H1 (cell line): ENCODE results near the gene PEPD. TPM values are rescaled to one million over a fixed set of nuclear protein-coding genes. Genes with fewer than 3 reads are reported as not detected.

ENCODE experiments used
- CTCF ChIA-PET: fragments of 300-600 bp; sonication (Branson Sonifier 250); formaldehyde crosslinking; loops from one replicate; lab custom pipeline; 2021; ENCODE audit not compliant: partially characterized antibody; lab: Charles Lee
- POLR2A ChIA-PET: fragments of 300-600 bp; sonication (Branson Sonifier 250); formaldehyde crosslinking; loops from one replicate; lab custom pipeline; 2021; ENCODE audit warnings: inconsistent platforms; ENCODE audit not compliant: partially characterized antibody; lab: Charles Lee
- DNase-seq, 2 experiments: peaks; one replicate each; pipeline versions ENCODE4 v3.0.0 to v3.0.0-alpha.2; 2010 to 2022; ENCODE audit warnings: low spot score in 2 of 2, low read depth in 1 of 2, mixed read lengths in 1 of 2
- FAIRE-seq: peaks from 2 replicates; lab custom pipeline; 2011; peaks lifted over from hg19 to GRCh38; lab: Jason Lieb, UNC
- H2AFZ ChIP-seq: 2 replicates; pipeline ENCODE4 v1.8.1; 2012; ENCODE audit warnings: low read length, inconsistent platforms
- H2AK5ac ChIP-seq: 2 replicates; pipeline ENCODE4 v1.6.1; 2013; ENCODE audit warnings: low read depth, low read length
- H2BK120ac ChIP-seq: replicated peaks from 2 replicates; pipeline ENCODE3; 2013; ENCODE audit warnings: low read depth, low read length, inconsistent platforms
- H2BK12ac ChIP-seq: 2 replicates; pipeline ENCODE4 v1.6.1; 2013; ENCODE audit warnings: low read depth, low read length
- H2BK15ac ChIP-seq: 2 replicates; pipeline ENCODE4 v1.6.1; 2013; ENCODE audit warnings: low read length
- H2BK20ac ChIP-seq: 2 replicates; pipeline ENCODE4 v1.6.1; 2013; ENCODE audit warnings: low read length
- H2BK5ac ChIP-seq: 2 replicates; pipeline ENCODE4 v1.6.1; 2013; ENCODE audit warnings: low read depth, low read length
- H3K14ac ChIP-seq: 2 replicates; pipeline ENCODE4 v1.6.1; 2013; ENCODE audit warnings: inconsistent platforms; ENCODE audit not compliant: insufficient read length
- H3K18ac ChIP-seq: 2 replicates; pipeline ENCODE4 v1.6.1; 2013; ENCODE audit warnings: low read length; ENCODE audit errors: extremely low read depth
- H3K23ac ChIP-seq: 2 replicates; pipeline ENCODE4 v1.6.1; 2013; ENCODE audit warnings: inconsistent platforms; ENCODE audit not compliant: insufficient read length
- H3K23me2 ChIP-seq: 2 replicates; pipeline ENCODE4 v1.6.1; 2013; ENCODE audit warnings: low read depth, low read length
- H3K27ac ChIP-seq: 2 replicates; pipeline ENCODE4 v1.6.1; 2011; ENCODE audit warnings: low read depth, low read length, inconsistent platforms
- H3K27me3 ChIP-seq, 4 experiments: replicated peaks in 1 of 4; 1 replicate in 1 of 4; 2 replicates in 3 of 4; pipeline versions ENCODE4 v1.6.1 to v1.8.1; 2011 to 2013; ENCODE audit warnings: low read length in 3 of 4, mild to moderate bottlenecking in 3 of 4, inconsistent platforms in 2 of 4, mixed read lengths in 2 of 4, moderate library complexity in 1 of 4; ENCODE audit not compliant: control insufficient read depth in 3 of 4, insufficient read depth in 3 of 4; ENCODE audit errors: extremely low read depth in 1 of 4
- H3K36me3 ChIP-seq, 4 experiments: 2 replicates each; pipeline versions ENCODE4 v1.6.1 to v1.8.1; 2011 to 2013; ENCODE audit warnings: mild to moderate bottlenecking in 4 of 4, low read length in 3 of 4, moderate library complexity in 2 of 4, control low read depth in 1 of 4, inconsistent platforms in 1 of 4; ENCODE audit not compliant: insufficient read depth in 4 of 4, control insufficient read depth in 2 of 4
- H3K4ac ChIP-seq: replicated peaks from 2 replicates; pipeline ENCODE3; 2013; ENCODE audit warnings: low read length, low read depth, mixed read lengths, inconsistent platforms; ENCODE audit not compliant: insufficient read length
- H3K4me1 ChIP-seq, 4 experiments: replicated peaks in 1 of 4; 1 replicate in 1 of 4; 2 replicates in 3 of 4; pipeline versions ENCODE4 v1.6.1 to v1.8.1; 2011 to 2013; ENCODE audit warnings: low read length in 3 of 4, inconsistent platforms in 2 of 4, mixed read lengths in 1 of 4; ENCODE audit not compliant: insufficient read depth in 4 of 4, control insufficient read depth in 3 of 4
- H3K4me2 ChIP-seq, 2 experiments: 2 replicates each; pipeline versions ENCODE4 v1.6.1 to v1.8.1; 2011 to 2013; ENCODE audit warnings: low read depth in 2 of 2, low read length in 2 of 2, control low read depth in 1 of 2, inconsistent platforms in 1 of 2, mild to moderate bottlenecking in 1 of 2; ENCODE audit not compliant: insufficient read depth in 1 of 2
- H3K4me3 ChIP-seq, 4 experiments: fragments of 200-600, 300-600 bp in 1 of 4; sonication (generic), shearing (Covaris generic), sonication (Bioruptor Twin) in 1 of 4; 2 replicates each; pipeline versions ENCODE4 v1.5.1 to v1.8.1; 2011 to 2016; ENCODE audit warnings: low read length in 4 of 4, low read depth in 3 of 4, control low read depth in 2 of 4, inconsistent platforms in 2 of 4, mild to moderate bottlenecking in 2 of 4, mixed read lengths in 1 of 4, moderate library complexity in 1 of 4; ENCODE audit not compliant: insufficient read depth in 2 of 4; ENCODE audit errors: extremely low read depth in 1 of 4
- H3K56ac ChIP-seq: replicated peaks from 2 replicates; pipeline ENCODE3; 2013; ENCODE audit warnings: low read depth, mild to moderate bottlenecking, mixed read lengths, low read length, inconsistent platforms; ENCODE audit not compliant: insufficient read length
- H3K79me1 ChIP-seq: 2 replicates; pipeline ENCODE4 v1.6.1; 2013; ENCODE audit warnings: low read depth, low read length, control low read depth
- H3K79me2 ChIP-seq, 2 experiments: 2 replicates each; pipeline versions ENCODE4 v1.6.1 to v1.8.1; 2012 to 2013; ENCODE audit warnings: low read length in 2 of 2, mild to moderate bottlenecking in 2 of 2, inconsistent platforms in 1 of 2; ENCODE audit not compliant: insufficient read depth in 2 of 2, control insufficient read depth in 1 of 2
- H3K9ac ChIP-seq, 4 experiments: replicated peaks in 1 of 4; 1 replicate in 1 of 4; 2 replicates in 3 of 4; pipeline versions ENCODE4 v1.6.1 to v1.8.1; 2011 to 2013; ENCODE audit warnings: low read depth in 3 of 4, low read length in 3 of 4, control low read depth in 2 of 4, mild to moderate bottlenecking in 2 of 4, moderate library complexity in 2 of 4, inconsistent platforms in 1 of 4; ENCODE audit errors: extremely low read depth in 1 of 4
- H3K9me3 ChIP-seq, 2 experiments: 2 replicates each; pipeline versions ENCODE4 v1.6.1 to v1.8.1; 2012 to 2013; ENCODE audit warnings: mild to moderate bottlenecking in 2 of 2, moderate library complexity in 2 of 2, control low read depth in 1 of 2, inconsistent platforms in 1 of 2, low read depth in 1 of 2, low read length in 1 of 2, mixed read lengths in 1 of 2; ENCODE audit not compliant: insufficient read depth in 2 of 2
- H4K20me1 ChIP-seq, 2 experiments: replicated peaks in 1 of 2; 2 replicates each; pipeline versions ENCODE3 to v1.8.1; 2011 to 2013; ENCODE audit warnings: inconsistent platforms in 2 of 2, low read length in 2 of 2, mild to moderate bottlenecking in 1 of 2; ENCODE audit not compliant: insufficient read depth in 2 of 2, control insufficient read depth in 1 of 2
- H4K5ac ChIP-seq: 2 replicates; pipeline ENCODE4 v1.6.1; 2013; ENCODE audit warnings: low read length, low read depth, mixed read lengths, inconsistent platforms; ENCODE audit not compliant: insufficient read length
- H4K8ac ChIP-seq: 2 replicates; pipeline ENCODE4 v1.8.0; 2013; ENCODE audit warnings: mild to moderate bottlenecking, moderate library complexity, low read length, inconsistent platforms; ENCODE audit not compliant: insufficient read depth; ENCODE audit errors: extremely low read depth
- H4K91ac ChIP-seq: replicated peaks from 2 replicates; pipeline ENCODE3; 2013; ENCODE audit warnings: low read length, mixed read lengths, inconsistent platforms; ENCODE audit not compliant: insufficient read length
- CEBPB ChIP-seq: IDR thresholded peaks from 2 replicates; pipeline ENCODE4 v1.6.1; 2012; ENCODE audit warnings: low read depth, low read length
- HDAC2 ChIP-seq, 2 experiments: fragments of 300-600 bp in 1 of 2; sonication (generic) in 1 of 2; IDR thresholded peaks; 2 replicates each; pipeline ENCODE4 v1.6.1; 2011 to 2012; ENCODE audit warnings: low read depth in 2 of 2, low read length in 2 of 2, mild to moderate bottlenecking in 2 of 2, moderate library complexity in 2 of 2, borderline replicate concordance in 1 of 2, inconsistent platforms in 1 of 2
- PHF8 ChIP-seq: fragments of 200-600 bp; sonication (generic); conservative IDR thresholded peaks from 2 replicates; pipeline ENCODE4 v1.7.1; 2012; ENCODE audit warnings: low read depth, mild to moderate bottlenecking, inconsistent platforms, low read length, moderate library complexity
- SP2 ChIP-seq: IDR thresholded peaks from 2 replicates; pipeline ENCODE4 v1.6.1; 2012; ENCODE audit warnings: mild to moderate bottlenecking, low read length, inconsistent platforms
- WGBS, 2 experiments: shearing (Covaris generic) in 1 of 2; methylation state at CpG; one replicate each; pipeline versions ENCODE4 v1.1.6 to v1.1.7; 2013 to 2015; ENCODE audit warnings: low lambda C conversion rate in 2 of 2, mixed read lengths in 2 of 2, inconsistent platforms in 1 of 2, low coverage in 1 of 2, missing lambda C conversion rate in 1 of 2; ENCODE audit not compliant: insufficient replicate concordance in 2 of 2, insufficient coverage in 1 of 2, insufficient read length in 1 of 2; ENCODE audit errors: extremely low coverage in 1 of 2, missing lambda C conversion rate in 1 of 2; 5-methylcytosine and 5-hydroxymethylcytosine counted together
- polyA plus RNA-seq, 7 experiments: library from polyadenylated mRNA; depleted of rRNA in 3 of 7; stranded (reverse) in 5 of 7; unstranded in 2 of 7; fragments of >200 nt in 5 of 7; fragments of 200-250 nt in 2 of 7; gene quantifications; 1 replicate in 5 of 7; 2 replicates in 1 of 7; 4 replicates in 1 of 7; pipeline versions ENCODE4 v1.2.1 to v1.2.3, GENCODE V29; 2011 to 2013; ENCODE audit warnings: missing spikeins in 2 of 7, mixed read lengths in 2 of 7
- total RNA-seq: library from RNA; stranded (reverse); fragmentation: NEBNext Ultra II Directional; extraction: Animal tissue kit (Norgen Biotek cat#: 25700); gene quantifications from 2 replicates; pipeline ENCODE4 v1.2.1, GENCODE V29; 2021

PEPD gene
- total and polyA plus RNA-seq, 2 of the 8 experiments (the other 6 are each of a cell fraction or from before 2014, with no cell fraction given) = 84.1 to 178 TPM

GRCh38 chr19:33348301-33349010 lies 173.1 kb downstream of the PEPD start:
- Histone ChIP-seq H2AFZ (no peak overlapping the region), H3K79me1 (no peaks in the 10 kb centered on the region), H3K4ac (no peak overlapping the region), H3K4me3 (no peak overlapping the region), H4K20me1 (no peaks in the 10 kb centered on the region), H2BK15ac (no peak overlapping the region), H3K23ac (no peak overlapping the region), H4K5ac (no peak overlapping the region), H3K4me2 (no peak overlapping the region), H3K18ac (no peak overlapping the region), H4K91ac (no peak overlapping the region), H3K14ac (no peak overlapping the region), H3K27me3 (0 out of 7 replicates have a peak, but pooled peaks cover 0 to 3% (median 0%) of the 10 kb centered on the region in 4 experiments), H2BK12ac (no peak overlapping the region), H3K27ac (no peak overlapping the region), H3K79me2 (no peaks in the 10 kb centered on the region), H3K56ac (no peak overlapping the region), H3K23me2 (no peaks in the 10 kb centered on the region; the same call in 1 of the 2 replicates), H3K36me3 (no peaks in the 10 kb centered on the region), H4K8ac (no peak overlapping the region; the same call in none of the 2 replicates), H2AK5ac (no peak overlapping the region), H3K9ac (no peak overlapping the region), H3K9me3 (no peaks in the 10 kb centered on the region), H2BK20ac (no peak overlapping the region), H2BK5ac (no peak overlapping the region), H2BK120ac (no peak overlapping the region), H3K4me1 (no peaks in the 10 kb centered on the region; a peak in 1 of 7 replicates)
- ChIA-PET POLR2A (interaction anchor here (1.5 to 1.6 kb wide), 2 partner anchors 25 to 46 kb away, joined by 3 to 8 read pairs; partner anchors contain the start of genes CEBPA and CEBPG), CTCF (interaction anchor here (0.6 to 1.4 kb wide), 4 partner anchors 10 to 647 kb away, joined by 3 to 4 read pairs (median 4); no protein-coding TSS in a partner anchor)
- FAIRE-seq = no peak
- 89% methylated on average over 12 of the region's 12 CpGs; no CpG with 5 or more reads in 1 of the 2 experiments for WGBS, 2 experiments
- no peak for TF ChIP-seq PHF8
- no peak for TF ChIP-seq CEBPB
- TF ChIP-seq HDAC2 (IDR thresholded peaks at IDR 0.05; ENCODE audit: borderline replicate concordance in 1 of 2, low read depth in 2 of 2, low read length in 2 of 2) = no peak
- no peak for TF ChIP-seq SP2
- DNase-seq = no peak
